GM18867 (cell line): Measurements from ENCODE around the gene ZMYM2.

Source experiments
- ATAC-seq: cut with Tn5 transposase; IDR thresholded peaks from one replicate; pipeline ENCODE4 v1.9.1; 2021; ENCODE audit warnings: mild to moderate bottlenecking, moderate library complexity; ENCODE audit not compliant: unreplicated experiment

Gene ZMYM2

DNA sequence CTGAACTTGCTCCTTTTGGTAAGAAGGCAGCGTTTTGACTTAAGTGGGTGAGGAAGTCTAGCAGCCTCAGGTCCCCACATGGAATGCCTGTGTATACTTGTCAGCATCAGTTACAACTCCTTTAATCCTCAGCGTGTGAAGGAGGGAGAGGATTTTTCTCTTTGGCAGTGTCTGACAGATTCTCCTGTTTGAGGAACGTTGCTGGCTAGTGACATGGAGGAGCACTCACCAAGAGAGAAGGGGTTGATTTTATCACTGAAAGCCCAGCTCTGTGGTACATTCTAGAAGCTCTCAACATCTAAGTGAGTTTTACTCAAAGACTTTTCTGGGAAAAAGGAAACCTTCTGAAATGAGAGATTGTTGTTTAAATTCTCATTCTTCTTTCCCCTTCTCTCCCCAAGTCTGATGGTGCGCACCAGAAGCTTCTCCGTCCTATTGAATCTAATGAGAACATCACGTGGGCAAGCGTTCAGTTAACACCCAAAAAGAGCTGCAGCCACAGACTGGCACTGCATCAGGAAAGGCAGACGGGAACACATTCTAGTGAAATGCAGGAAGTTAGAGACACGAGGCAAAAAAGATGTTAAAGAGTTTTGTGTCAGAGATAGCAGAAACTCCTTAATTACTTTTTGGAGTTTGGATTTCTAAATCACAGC is 144.1 kb downstream of the ZMYM2 start:
- ATAC-seq = no peak

DNA sequence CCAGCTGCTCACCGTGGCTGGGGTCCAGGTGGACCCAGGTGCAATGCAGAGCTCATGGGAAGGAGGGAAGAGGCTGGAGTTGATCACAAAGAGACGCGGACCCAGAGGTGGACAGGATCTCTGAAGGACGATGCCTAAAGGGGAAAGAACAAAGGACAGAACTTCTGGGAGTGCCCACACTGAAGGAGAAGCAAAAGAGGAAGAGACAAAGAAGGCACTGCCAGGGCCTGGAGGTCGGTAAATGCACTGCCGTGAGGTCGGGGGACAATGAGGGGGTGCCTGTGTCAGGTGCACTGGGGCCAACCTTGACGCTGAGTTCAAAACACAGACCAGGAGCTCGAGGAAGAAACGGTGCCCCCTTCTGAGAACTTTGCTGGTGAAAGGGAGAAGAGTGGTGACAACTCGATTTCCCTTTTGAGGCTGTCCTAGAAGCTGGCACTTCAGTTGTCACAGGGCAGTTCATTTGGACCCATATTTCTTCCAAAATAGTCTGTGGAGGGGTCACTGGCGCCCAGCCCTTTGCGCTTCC is 146.7 kb downstream of the ZMYM2 start:
- no peak for ATAC-seq

DNA sequence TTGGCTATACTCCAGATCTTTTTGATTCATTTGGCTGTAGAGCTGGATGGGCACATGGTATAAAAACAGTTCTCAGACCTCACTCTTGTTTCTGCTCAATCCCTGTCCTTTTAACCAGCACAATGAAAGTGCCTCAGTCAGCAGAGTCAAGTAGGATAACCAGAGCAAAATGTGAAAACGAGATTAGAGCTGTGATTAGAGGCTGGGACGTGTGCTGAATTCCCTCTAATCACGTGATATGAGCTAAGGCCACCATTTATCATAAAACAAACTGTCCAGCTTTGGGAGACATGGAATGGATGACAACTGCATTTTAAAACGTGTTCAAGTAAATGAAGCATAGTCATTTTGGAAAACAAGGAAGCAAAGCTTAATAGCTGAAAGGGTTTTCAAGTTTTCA is 148.2 kb downstream of the ZMYM2 start:
- ATAC-seq = no peak

DNA sequence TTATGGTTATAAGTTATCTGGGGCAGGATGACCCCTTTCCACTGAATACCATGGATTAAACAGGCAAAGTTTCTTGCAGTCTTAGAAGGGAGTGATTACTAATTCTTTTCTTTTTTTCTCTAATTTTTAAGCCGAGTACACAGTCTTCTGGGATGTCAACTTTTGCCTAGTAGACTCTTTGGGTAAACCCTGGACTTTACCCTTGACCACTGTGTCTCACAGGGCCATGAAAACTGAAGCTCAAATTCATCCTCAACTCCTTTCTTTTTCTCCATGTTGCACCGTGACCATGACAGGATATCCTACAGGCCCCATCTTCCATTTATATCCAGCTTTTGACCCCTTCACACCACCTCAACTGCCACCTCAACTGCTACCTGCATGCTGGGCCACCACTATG is 150.5 kb downstream of the ZMYM2 start:
- ATAC-seq = no peak

DNA sequence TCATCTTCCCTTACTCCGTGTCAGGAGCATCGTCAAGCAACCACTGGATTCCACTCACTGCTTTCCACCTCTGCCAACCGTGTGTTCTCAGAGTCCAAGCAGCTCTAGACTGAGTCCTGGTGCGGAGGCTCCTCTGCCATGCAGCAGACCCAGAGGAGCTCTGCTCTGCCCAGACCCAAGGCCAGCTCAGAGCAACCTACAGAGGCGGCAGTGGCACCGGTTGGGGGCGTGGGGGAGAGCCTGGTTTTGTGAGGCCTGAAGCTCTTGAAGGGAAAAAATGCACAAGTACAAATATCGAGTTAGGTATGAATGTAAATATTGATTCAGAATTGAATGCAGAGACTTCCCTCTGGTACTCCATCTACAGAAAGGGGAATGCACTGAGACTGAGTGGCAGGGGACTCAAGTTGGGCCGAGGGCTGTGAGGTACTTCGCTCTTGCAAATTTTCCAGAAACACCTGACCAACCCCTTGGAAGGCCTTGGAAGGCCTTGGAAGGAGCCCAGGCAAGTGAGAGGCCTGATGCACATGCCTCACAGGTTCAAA is 155.6 kb downstream of the ZMYM2 start:
- no peak for ATAC-seq

DNA sequence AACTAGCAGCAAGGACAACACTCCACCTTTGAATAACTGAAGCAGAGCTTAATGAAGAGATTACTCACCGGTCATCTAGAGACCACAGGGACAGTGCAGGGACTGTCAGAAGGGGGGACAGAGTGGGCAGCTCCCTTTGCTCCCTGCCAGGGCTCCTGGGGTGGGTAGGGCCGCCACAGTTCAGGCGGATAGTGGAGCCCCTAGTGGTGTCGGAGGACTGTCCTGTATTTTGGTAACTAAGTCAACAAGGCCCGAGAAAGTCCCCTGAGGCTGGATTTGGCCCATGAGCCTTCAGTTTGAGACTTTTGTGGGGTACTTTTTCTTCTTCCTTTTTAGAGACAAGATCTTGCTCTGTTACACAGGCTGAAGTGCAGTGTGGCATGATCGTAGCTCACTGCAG is 157.7 kb downstream of the ZMYM2 start:
- ATAC-seq = no peak

DNA sequence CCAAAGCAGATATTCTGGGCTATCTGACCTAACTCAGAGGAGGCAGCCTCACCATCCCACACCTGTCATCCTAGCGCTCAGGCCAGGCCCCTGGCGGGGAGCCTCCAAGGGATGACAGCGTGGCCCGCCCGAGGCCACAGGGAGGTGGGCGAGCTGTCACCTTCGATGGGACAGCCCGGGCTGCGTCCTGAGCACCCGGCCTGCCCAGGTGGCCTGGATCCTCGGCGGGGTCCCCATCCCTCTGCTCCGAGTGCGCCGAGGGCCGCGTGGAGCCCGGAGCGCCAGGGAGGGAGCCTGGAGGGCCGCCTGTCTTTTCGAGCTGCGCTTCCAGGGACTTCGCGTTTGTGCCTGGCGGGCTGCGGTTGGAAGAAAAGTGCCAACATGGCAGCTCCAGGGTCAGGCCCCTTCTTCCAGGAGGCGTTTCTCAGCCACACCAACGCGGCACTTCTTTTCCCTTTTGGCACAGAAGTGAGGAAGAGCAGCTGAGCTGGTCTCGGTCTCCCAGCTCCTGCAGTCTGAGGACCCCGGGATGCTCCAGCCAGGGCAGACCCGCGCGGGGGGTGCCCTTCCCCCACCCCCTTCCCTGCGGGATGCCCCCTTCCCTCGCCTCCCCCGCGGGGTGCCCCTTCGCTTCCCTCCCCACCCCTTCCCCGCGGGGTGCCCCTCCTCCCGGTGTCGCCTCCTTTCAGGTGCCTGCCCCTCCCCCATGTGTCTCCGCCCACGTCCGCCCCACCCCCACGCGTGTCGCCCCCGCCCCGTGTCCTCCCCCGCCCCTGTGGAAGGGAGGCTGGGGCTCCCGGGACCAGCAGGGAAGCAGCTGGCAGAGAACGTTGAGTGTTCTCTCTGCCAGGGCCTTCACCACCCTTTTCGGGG is 160.0 kb downstream of the ZMYM2 start:
- ATAC-seq = no peak

DNA sequence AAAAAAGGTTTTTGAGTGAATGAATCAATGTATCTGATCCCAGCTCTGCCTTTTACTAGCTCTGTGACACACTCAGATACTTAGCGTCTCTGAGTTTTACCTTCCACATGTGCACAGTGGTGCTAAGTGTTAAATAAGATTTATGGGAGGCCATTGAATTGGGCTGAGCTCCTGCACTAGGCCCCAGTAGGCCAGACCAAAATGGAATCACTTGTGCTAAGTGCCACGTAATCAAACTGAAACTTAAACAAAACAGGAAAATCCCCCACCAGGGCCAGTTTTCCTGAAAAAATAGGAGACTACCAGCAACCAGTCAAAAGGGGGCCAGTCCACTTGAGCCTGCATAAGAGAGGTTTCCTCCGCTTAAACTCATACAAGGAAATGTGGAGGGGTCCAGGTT is 161.4 kb downstream of the ZMYM2 start:
- ATAC-seq = no peak

DNA sequence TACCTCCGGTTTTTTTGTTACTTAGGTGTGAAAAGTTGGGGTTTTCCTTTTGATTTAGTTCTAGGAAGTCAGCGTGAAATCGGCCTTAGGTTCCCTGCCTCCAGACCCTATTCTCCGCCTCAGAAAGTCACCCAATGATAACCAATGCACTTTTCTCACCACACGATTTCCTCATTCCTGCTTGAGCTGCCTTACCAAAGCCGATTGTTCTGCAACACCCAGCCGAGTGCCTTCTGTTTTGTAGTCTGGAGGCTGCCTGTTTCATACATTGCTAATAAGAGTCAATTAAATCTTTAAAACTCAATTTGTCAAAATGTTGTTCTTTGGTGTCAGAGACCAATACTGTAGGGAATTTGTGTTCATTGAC is 162.6 kb downstream of the ZMYM2 start:
- ATAC-seq = no peak

DNA sequence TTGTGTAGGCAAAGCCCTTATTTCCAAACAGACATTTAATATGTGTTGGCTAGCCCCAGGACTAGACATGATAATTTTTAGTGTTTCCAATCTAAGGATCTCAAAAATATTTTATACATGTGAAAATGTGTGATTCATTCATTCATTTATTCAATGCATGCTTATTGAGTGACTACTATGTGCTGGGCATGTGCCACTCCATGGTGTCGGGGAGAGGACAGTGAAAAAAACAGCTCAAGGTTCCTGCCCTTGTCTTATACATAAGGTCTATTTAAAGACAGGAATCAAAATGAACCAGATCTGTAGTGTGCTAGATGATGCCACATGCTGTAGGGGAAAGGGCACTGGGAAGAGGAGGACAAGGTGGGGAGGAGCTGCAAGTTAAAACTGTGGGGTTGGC is 165.8 kb downstream of the ZMYM2 start:
- no peak for ATAC-seq

DNA sequence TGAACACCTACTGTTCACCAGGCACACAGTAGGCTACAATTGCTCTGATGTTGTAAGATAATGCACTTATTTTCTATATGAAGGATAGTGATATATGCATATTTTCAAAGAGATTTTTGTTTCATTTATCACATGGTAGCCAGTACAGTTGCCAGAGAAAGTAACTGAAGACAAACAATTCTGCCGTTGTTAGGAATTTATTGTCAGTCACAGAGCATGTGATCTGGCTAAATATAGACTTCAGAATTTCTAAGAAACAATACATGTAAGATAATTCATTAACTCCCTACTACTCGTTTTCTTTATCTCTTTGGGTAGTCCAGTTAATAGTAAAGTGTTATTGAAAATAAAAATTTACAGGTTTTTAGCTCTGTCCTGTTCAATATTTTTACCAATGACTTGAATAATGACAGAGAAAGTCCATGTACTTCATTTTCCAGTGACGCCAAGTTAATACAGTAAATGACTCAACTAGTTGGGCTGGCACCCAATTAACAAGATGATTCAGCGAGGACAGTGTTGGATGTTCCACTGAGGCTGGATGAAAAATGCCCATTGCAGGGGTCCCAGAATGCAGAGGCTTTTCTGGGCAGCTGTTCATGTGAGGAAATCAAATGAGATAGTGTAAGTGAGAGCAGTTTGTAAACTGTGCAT is 166.7 kb downstream of the ZMYM2 start:
- no peak for ATAC-seq

DNA sequence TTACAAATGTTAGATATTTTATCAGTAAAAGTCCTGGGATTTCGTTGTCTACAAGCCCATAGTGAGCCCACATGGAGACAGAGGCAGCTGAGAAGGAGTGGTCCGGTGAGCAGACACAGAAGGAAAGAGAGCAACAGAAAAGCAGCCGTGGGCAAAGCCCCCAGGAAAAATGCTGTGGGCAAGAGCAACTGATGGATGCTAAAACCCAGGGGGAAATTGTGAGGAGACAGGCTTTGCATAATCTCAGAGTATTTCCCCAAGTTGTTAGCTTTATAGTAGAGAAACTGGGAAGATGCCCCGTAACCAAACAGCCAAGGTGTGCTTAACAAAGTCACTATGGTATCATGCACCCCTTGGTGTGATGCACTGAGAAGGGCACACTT is 167.2 kb downstream of the ZMYM2 start:
- ATAC-seq = no peak

DNA sequence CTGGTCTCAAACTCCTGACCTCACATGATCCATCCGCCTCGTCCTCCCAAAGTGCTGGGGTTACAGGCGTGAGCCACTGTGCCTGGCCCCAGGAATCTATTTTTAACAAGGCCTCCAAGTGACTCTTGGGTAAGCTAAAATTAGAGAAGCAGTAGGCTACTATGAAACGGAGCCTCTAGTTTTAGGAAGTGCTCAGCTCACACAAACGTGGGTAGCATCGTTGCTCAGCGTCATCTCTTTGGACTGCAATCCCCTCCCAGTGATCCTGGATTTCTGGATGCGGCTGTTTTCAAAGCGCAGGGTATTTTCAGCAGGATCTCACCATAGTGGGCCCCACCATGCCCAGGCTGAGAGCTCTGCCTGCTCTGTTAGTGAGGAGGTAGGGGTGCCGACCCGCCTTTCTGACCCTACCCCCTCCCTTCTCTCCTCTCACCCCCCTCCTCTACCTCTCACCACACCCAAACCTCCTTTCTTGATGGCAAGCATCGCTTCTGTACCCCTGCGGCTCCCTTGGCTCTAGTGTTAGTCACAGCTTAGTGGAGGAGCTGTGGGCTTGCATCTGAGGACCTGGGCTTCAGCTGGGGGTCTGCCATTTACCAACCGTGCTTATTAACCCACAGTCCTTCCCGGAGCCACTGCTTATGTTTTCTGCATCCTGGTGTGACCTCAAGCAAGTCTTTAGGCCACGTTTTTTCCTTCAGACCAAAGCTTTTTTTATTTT is 168.2 kb downstream of the ZMYM2 start:
- no peak for ATAC-seq

DNA sequence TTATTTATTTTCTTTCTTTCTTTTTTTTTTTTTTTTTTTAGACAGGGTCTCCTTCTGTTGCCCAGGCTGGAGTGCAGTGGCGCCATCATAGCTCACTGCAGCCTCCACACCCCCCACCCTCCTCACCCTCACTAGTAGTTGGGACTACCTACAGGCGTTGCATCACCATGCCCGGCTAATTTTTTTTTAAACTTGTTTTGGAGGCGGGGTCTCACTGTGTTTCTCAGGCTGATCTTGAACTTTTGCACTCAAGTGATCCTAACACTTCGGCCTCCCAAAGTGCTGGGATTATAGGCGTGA is 168.7 kb downstream of the ZMYM2 start:
- ATAC-seq = peak; percentile 22

DNA sequence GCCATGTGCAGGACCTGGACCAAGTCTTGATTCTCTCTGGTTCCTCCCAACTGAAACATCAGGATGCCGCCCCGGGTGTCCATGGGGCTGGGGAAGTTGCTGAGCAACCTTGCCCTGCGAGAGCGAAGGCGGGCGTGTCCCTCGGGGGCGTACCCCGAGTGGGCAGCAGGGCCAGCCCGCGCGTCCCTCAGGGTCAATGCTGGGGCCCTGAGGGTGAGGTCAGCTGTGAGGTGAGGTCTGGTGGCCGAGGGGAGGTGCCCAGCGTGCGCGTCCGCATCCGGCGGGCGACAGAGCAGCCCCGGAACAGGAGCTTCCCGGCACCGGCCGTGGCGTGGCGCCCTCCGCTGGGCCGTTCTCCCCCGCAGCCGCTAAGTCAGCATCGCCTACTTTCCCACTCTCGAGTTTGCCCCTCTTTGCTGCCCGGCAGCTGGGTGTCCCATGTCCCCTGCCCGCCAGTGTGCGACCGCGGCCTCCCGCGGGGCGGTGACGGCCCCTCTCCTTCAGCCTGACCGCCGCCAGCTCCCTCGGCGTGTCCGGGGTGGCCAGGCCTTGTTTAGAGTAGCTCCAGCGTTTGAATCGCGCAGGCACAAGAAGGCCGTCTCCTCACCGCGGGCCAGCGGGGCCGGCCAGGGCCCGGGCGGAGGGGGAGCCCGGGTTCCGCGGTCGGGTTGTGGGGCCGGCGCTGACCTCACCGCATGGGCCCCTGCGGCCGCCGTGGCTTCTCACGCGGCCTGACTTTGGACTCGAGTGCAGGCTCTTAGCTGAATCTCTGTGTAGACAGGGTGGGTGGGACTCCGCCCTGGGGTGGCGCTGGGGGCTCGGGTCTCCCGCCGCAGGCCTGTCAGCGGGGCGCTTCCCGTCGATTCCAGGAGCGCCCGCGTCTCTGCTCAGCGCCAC is 169.3 kb downstream of the ZMYM2 start:
- ATAC-seq = peak; percentile 77

DNA sequence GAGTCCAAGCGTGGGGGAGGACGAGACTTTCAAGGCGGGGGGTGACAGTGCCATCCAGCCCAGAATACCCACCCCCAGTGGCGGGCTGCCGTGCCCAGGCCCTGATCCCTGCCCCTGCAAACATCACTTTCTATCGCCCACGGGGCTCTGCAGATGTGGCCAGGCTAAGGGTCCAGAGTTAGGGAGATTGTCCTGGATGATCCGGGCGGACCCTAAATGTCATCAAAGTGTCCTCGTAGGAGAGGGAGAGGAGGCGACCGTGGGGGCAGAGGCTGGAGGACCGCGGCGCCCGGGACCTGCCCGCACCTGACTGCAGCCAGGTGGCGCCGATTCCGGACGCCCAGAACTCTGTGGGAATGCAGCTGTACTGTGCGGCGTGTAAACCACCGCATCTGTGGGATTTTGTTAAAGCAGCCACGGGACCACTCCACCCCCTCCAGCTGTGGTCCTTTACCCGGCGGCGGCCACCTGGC is 170.0 kb downstream of the ZMYM2 start:
- ATAC-seq = peak; percentile 11

DNA sequence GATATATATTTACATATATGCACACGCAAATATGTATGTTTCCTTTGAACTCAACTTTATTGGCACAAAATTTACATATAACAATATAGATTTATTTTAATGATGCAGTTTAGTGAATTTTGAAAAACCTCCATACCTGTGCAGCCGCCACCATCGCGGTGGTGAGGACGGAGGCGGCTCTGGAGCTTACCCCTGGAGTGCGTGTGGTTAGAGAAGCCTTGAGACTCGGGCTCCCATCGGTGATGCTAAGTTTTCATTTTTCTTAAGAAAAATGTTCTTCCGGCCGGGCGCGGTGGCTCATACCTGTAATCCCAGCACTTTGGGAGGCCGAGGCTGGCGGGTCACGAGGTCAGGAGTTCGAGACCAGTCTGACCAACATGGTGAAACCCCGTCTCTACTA is 170.5 kb downstream of the ZMYM2 start:
- no peak for ATAC-seq

DNA sequence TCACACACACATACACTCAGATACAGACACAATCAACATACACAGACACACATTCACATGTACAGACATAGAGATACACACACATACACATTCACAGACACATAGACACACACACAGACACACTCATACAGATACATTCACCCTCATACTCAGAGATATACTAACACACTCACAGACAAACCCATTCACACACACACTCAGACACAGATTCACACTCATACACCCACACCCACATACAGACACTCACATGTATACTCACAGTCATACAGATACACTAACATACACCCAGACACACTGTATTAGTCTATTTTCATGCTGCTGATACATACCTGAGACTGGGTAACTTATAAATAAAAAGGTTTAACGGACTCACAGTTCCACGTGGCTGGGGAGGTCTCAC is 171.5 kb downstream of the ZMYM2 start:
- ATAC-seq = no peak

DNA sequence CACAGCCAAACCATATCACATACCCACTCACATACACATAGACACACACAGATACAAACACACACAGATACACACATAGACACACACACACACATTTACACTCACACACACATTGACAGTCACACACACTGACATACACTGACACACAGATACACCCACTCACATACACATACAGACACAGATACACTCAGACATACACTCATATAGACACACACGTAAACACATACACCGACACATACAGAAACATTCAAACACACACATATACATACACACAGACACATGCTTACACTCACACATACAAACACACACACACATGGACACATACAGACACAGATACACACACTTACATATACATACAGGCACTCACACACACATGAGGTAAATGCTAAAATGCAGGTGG is 172.1 kb downstream of the ZMYM2 start:
- ATAC-seq = no peak
